HG03520 (cell line): ENCODE measurements around the gene SYT1.
"Not testable (repeated sequence)": the region's sequence is repeated elsewhere in the genome, so short reads cannot be mapped to it uniquely, and the experiment has no call there.

Experiments
- ATAC-seq: cut with Tn5 transposase; IDR thresholded peaks from one replicate; pipeline ENCODE4 v1.9.1; 2021; ENCODE audit warnings: mild to moderate bottlenecking, moderate library complexity; ENCODE audit not compliant: unreplicated experiment

SYT1 gene

DNA sequence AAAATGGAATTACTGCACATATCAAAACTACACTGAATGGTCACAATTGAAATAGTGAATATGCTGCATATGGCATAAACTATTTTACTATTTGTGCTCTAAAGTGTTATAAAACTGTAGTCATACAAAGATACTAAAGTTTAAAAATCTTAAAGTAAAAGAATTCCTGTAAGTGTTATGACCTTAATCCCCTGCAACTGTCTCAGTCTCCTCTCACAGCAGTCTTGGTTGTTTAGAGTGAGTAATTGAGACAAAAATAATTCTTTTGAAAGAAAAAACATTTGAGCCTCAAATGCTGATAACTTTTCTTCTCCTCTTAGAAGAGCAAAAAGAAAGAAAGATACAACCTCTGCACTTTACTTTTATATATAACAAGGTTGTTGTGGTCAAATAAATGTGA, 99.9 kb downstream of the SYT1 start:
- ATAC-seq = no peak

GRCh38 chr12:78966062-78966461, 101.5 kb downstream of the SYT1 start:
- ATAC-seq = no peak

- ATAC-seq = no peak
Measured at GRCh38 chr12:78966926-78967325, 102.4 kb downstream of the SYT1 start.

- no peak for ATAC-seq
Measured at GRCh38 chr12:78968226-78968625, 103.7 kb downstream of the SYT1 start.

GRCh38 chr12:78970041-78970440, 105.5 kb downstream of the SYT1 start:
- ATAC-seq = no peak

GRCh38 chr12:78977304-78977867, 112.8 kb downstream of the SYT1 start:
- no peak for ATAC-seq

DNA sequence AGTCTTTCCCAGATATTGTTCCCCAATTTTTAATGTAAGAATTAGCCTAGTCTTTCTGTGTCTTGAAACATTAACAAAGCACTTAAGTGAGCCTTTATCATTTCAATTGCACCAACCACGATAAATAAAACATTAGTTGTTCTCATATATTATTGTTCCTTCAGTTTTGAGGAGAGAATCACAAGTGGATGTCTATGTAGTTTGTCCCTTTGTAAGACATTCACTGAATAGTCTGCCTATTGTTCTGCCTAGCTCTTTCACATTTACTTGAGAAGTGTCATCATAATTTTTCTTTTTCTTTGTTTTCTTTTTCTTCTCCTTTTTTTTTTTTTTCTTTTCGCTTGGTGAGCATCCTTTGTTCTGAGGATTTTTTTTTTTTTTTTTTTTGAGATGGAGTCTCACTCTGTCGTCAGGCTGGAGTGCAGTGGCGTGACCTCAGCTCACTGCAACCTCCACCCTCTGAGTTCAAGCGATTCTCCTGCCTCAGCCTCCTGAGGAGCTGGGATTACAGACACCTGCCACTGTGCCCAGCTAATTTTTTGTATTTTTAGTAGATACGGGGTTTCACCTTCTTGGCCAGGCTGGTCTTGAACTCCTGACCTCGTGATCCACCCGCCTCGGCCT, 129.7 kb downstream of the SYT1 start:
- ATAC-seq = no peak

DNA sequence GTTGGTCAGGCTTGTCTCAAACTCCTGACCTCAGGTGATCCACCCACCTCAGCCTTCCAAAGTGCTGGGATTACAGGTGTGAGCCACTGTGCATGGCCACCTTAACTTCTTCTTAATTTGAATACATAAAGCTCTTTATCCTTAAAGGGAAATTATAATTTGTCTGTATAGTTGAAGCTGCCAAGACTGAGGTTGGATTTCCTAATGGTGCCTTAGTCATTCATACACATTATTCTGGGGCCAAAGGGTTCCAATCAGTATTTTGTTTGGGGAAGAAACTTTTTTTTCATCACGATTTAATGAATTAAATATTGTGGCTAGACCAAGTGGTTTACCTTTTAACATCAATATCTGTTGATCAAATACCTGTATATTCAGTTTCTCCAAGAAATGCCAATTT, 135.9 kb downstream of the SYT1 start:
- ATAC-seq = no peak

- no peak for ATAC-seq
Measured at GRCh38 chr12:79001404-79001803, 136.8 kb downstream of the SYT1 start.

GRCh38 chr12:79006306-79006705, 141.7 kb downstream of the SYT1 start:
- ATAC-seq = no peak

DNA sequence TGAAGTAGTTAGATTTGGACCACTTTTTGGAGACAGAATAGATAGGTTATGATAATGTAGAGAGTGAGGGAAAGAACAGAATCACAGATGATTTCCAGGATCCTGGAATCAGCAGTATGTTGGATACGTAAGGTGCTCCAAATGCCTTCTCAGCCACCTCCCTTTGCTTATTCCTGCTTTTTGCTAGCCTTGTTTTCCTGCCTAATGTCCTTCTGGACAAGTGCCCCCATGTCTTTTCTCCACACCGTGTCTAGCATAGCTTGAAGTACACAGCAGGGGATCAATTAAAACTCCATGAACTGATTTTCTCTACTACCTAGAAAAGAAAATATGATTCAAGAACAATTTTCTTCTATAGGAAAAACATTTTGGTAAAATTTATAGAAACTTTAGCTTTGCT, 144.0 kb downstream of the SYT1 start:
- ATAC-seq = no peak

GRCh38 chr12:79012636-79013035, 148.1 kb downstream of the SYT1 start:
- no peak for ATAC-seq

DNA sequence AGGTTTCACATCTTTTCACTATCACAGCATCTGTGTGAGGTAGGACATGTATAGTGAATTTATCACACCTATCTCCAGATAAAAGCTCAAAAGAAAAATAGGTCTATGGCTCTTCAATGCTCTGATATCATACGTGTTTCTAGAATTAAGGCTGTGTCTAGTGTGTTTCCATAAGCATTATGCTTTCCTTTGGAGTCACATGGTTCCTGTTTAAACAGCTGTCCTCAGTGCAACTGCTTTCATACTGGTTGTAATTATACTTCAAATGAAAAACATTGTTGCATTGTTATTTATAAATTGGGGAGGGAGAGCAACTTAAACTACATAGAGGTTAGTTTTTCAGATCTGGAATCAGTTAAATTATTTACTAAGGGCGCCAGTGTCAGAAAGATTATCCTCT, 151.6 kb downstream of the SYT1 start:
- no peak for ATAC-seq

DNA sequence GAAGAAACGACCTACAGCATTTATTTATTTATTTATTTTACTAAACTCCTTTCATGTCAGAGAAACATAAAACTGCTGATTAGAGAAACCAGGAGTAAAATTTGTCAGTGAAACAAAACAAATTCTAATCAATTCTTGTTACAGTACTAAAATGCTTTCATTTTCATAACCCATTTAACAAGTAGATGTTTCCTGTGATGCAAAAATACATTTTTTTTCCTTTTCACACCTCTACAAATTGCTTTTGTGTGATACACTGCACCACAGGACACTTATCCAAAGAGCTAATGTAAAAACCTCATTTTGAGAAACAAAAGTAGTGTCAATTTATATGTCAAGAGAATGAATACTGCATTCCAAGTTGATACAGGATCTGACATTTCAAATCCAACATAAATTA, 155.1 kb downstream of the SYT1 start:
- peak; percentile 66 for ATAC-seq

DNA sequence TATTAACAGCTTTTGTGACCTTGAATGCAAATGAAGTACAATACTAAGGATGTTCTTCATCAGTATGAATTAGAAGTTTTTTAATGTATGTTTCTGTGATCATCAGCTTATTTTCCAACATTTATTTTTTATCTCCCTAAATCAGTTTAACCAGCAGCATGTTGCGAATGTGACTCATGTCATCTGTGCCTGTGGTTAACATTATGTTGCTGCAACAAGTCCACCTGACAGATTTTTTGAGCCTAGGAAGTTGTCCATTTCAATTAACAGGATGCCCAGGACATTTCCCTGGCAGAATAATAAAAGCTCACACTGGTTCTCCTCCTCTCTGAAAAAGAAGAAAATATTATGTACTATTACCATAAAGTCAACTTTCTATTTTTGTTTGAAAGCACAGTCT, 155.5 kb downstream of the SYT1 start:
- ATAC-seq = no peak

GRCh38 chr12:79021021-79021420, 156.4 kb downstream of the SYT1 start:
- no peak for ATAC-seq

- ATAC-seq = no peak
Measured at GRCh38 chr12:79023261-79023660, 158.7 kb downstream of the SYT1 start.

- ATAC-seq = no peak
Measured at GRCh38 chr12:79023784-79024183, 159.2 kb downstream of the SYT1 start.

- ATAC-seq = no peak
Measured at GRCh38 chr12:79033788-79034187, 169.2 kb downstream of the SYT1 start.

- not testable (repeated sequence) for ATAC-seq
Measured at GRCh38 chr12:79044748-79045147, 180.2 kb downstream of the SYT1 start.

- ATAC-seq = not testable (repeated sequence)
Measured at GRCh38 chr12:79045149-79045703, 180.7 kb downstream of the SYT1 start.

- ATAC-seq = no peak
Measured at GRCh38 chr12:79046021-79046420, 181.4 kb downstream of the SYT1 start.

GRCh38 chr12:79048962-79049361, 184.4 kb downstream of the SYT1 start:
- no peak for ATAC-seq
